Mammary epithelial cell (primary cell): ENCODE measurements around the gene BLCAP.

Experiments used
- EZH2 ChIP-seq: IDR thresholded peaks from 2 replicates; pipeline ENCODE4 v1.6.1; 2012; ENCODE audit warnings: low read length, inconsistent platforms, borderline replicate concordance
- TF ChIP-seq, protein P1 (sequence below), 2 donors: IDR thresholded peaks in 1 of 2; conservative IDR thresholded peaks in 1 of 2; 2 replicates each; pipeline ENCODE4 v1.5.1; 2011 to 2012; ENCODE audit warnings: inconsistent platforms in 2 of 2, low read length in 2 of 2, mild to moderate bottlenecking in 2 of 2, control low read depth in 1 of 2, low read depth in 1 of 2; ENCODE audit not compliant: insufficient read depth in 1 of 2; ENCODE audit errors: extremely low read depth in 1 of 2

DNA sequence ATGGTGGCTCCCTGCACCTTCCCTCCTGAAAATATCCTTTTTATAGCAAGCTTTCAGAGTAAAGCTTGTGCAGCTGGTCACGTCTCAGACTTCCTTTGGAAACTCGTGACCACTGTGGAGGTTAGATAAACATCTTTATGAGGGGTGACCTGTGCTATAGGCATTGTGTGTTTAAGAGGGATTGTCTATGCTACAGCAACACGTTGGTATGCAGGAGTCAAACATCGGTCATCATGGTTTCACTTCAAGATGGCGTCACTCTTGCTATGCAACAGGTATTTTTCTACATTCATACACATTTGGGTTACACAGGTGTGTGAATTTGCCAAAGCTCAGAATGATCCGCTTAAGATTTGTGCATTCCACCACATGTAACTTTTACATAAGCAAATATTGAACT, 14.6 kb upstream of the BLCAP start:
- TF ChIP-seq, protein P1, sequence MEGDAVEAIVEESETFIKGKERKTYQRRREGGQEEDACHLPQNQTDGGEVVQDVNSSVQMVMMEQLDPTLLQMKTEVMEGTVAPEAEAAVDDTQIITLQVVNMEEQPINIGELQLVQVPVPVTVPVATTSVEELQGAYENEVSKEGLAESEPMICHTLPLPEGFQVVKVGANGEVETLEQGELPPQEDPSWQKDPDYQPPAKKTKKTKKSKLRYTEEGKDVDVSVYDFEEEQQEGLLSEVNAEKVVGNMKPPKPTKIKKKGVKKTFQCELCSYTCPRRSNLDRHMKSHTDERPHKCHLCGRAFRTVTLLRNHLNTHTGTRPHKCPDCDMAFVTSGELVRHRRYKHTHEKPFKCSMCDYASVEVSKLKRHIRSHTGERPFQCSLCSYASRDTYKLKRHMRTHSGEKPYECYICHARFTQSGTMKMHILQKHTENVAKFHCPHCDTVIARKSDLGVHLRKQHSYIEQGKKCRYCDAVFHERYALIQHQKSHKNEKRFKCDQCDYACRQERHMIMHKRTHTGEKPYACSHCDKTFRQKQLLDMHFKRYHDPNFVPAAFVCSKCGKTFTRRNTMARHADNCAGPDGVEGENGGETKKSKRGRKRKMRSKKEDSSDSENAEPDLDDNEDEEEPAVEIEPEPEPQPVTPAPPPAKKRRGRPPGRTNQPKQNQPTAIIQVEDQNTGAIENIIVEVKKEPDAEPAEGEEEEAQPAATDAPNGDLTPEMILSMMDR (conservative IDR thresholded peaks at IDR 0.05 in 1 of 2, IDR thresholded peaks at IDR 0.05 in 1 of 2; ENCODE audit: extremely low read depth in 1 of 2, insufficient read depth in 1 of 2, low read depth in 1 of 2, low read length in 2 of 2): no peak
- TF ChIP-seq EZH2: no peak
